K562 (cell line): ENCODE results near the gene CHRNA9. TPM values are rescaled to one million over a fixed set of nuclear protein-coding genes. Genes with fewer than 3 reads are reported as not detected.

Experiments used
- ATAC-seq: fragments of 200-7000 bp; cut with Tn5 transposase; 3 replicates; pipeline ENCODE4 v1.9.1; 2020; ENCODE audit warnings: moderate library complexity
- BruUV-seq: library from RNA; stranded (reverse); fragments of 400-500 nt; replicated peaks from 2 replicates; lab custom pipeline; 2021; lab: Mats Ljungman, UMichigan
- CTCF ChIA-PET: fragments of 300-600 bp; formaldehyde crosslinking; extraction: SDS; loops from one replicate; lab custom pipeline; 2021; ENCODE audit warnings: low intra/inter-chr PET ratio; lab: Yijun Ruan, JAX
- POLR2A ChIA-PET: fragments of 300-600, 350-650 bp; sonication (Branson Sonifier 250); formaldehyde crosslinking; extraction: SDS; loops from one replicate; lab custom pipeline; 2021; ENCODE audit warnings: antibody characterized with exemption, inconsistent platforms; lab: Yijun Ruan, JAX
- DNase-seq, 4 experiments: peaks; one replicate each; pipeline versions ENCODE4 v3.0.0 to v3.0.0-alpha.2; 2011 to 2018; ENCODE audit warnings: low spot score in 3 of 4, mixed read lengths in 3 of 4; ENCODE audit errors: extremely low read depth in 1 of 4
- FAIRE-seq: peaks from 2 replicates; lab custom pipeline; 2011; peaks lifted over from hg19 to GRCh38; lab: Jason Lieb, UNC
- H2AFZ ChIP-seq: 2 replicates; pipeline ENCODE4 v1.6.0; 2011; ENCODE audit warnings: low read depth, low read length, control low read depth, inconsistent platforms
- H3K27ac ChIP-seq: fragments of 200-600 bp; 3 replicates; pipeline ENCODE4 v1.8.0; 2011; ENCODE audit warnings: low read depth, mild to moderate bottlenecking, control low read depth, inconsistent platforms, low read length, moderate library complexity, mixed read lengths; ENCODE audit errors: extremely low read depth
- H3K27me3 ChIP-seq, 2 experiments: fragments of 300-600 bp in 1 of 2; 2 replicates in 1 of 2; 3 replicates in 1 of 2; pipeline versions ENCODE4 v1.6.0 to v1.8.0; 2011; ENCODE audit warnings: inconsistent platforms in 2 of 2, low read length in 2 of 2, mild to moderate bottlenecking in 1 of 2, mixed read lengths in 1 of 2, moderate library complexity in 1 of 2; ENCODE audit not compliant: control insufficient read depth in 2 of 2, insufficient read depth in 2 of 2
- H3K36me3 ChIP-seq: fragments of 300-600 bp; 3 replicates; pipeline ENCODE4 v1.8.0; 2011; ENCODE audit warnings: mild to moderate bottlenecking, low read length, inconsistent platforms; ENCODE audit not compliant: control insufficient read depth, insufficient read depth
- H3K4me1 ChIP-seq, 2 experiments: fragments of 200-600 bp in 1 of 2; replicated peaks in 1 of 2; 2 replicates in 1 of 2; 3 replicates in 1 of 2; pipeline versions ENCODE4 v1.5.1 to v1.8.0; 2011; ENCODE audit warnings: inconsistent platforms in 2 of 2, low read length in 2 of 2, mild to moderate bottlenecking in 1 of 2, mixed read lengths in 1 of 2, moderate library complexity in 1 of 2; ENCODE audit not compliant: control insufficient read depth in 2 of 2, insufficient read depth in 2 of 2
- H3K4me2 ChIP-seq: 2 replicates; pipeline ENCODE4 v1.6.1; 2011; ENCODE audit warnings: low read length, control low read depth, inconsistent platforms, mixed read lengths; ENCODE audit not compliant: insufficient read depth
- H3K4me3 ChIP-seq: fragments of 200-600 bp; sonication (generic), shearing (Covaris generic); 2 replicates; pipeline ENCODE4 v1.5.1; 2016; ENCODE audit warnings: control low read depth, inconsistent platforms
- H3K79me2 ChIP-seq: fragments of 200-600 bp; 3 replicates; pipeline ENCODE4 v1.8.0; 2011; ENCODE audit warnings: low read length, inconsistent platforms; ENCODE audit not compliant: control insufficient read depth, insufficient read depth
- H3K9ac ChIP-seq, 2 experiments: 2 replicates each; pipeline versions ENCODE4 v1.6.0 to v1.6.1; 2011; ENCODE audit warnings: low read depth in 2 of 2, low read length in 2 of 2, control low read depth in 1 of 2, inconsistent platforms in 1 of 2, mild to moderate bottlenecking in 1 of 2, mixed read lengths in 1 of 2; ENCODE audit not compliant: insufficient read depth in 1 of 2
- H3K9me1 ChIP-seq: one replicate; pipeline ENCODE4 v1.6.0; 2011; ENCODE audit warnings: inconsistent platforms, mild to moderate bottlenecking, low read length, moderate library complexity; ENCODE audit not compliant: control insufficient read depth, insufficient read depth
- H3K9me3 ChIP-seq: replicated peaks from 2 replicates; pipeline ENCODE4 v1.5.1; 2011; ENCODE audit warnings: low read depth, low read length, inconsistent platforms; ENCODE audit not compliant: control insufficient read depth, insufficient read depth
- H4K20me1 ChIP-seq: replicated peaks from 2 replicates; pipeline ENCODE4 v1.6.1; 2011; ENCODE audit warnings: low read length, inconsistent platforms, mixed read lengths; ENCODE audit not compliant: control insufficient read depth, insufficient read depth
- CHD2 ChIP-seq: IDR thresholded peaks from 2 replicates; pipeline ENCODE4 v1.6.1; 2011; ENCODE audit warnings: low read depth, low read length
- E2F5 ChIP-seq: sonication (generic); formaldehyde crosslinking; IDR thresholded peaks from 2 replicates; pipeline ENCODE4 v1.8.0; 2022; ENCODE audit warnings: mild to moderate bottlenecking, missing genetic modification reagents
- ETV6 ChIP-seq, 3 experiments: fragments of 150-350 bp in 1 of 3; sonication (generic) in 1 of 3; formaldehyde crosslinking in 1 of 3; IDR thresholded peaks; 2 replicates each; pipeline versions ENCODE4 v1.6.1 to v1.8.0; 2014 to 2022; ENCODE audit warnings: borderline replicate concordance in 2 of 3, low read depth in 2 of 3, antibody characterized with exemption in 1 of 3, low read length in 1 of 3, mild to moderate bottlenecking in 1 of 3, missing genetic modification reagents in 1 of 3
- GABPB2 ChIP-seq: fragments of 250-450 bp; sonication (Bioruptor Pico); conservative IDR thresholded peaks from 2 replicates; pipeline ENCODE4 v1.5.1; 2021; ENCODE audit warnings: mild to moderate bottlenecking
- HOMEZ ChIP-seq: fragments of 250-450 bp; sonication (Bioruptor Pico); IDR thresholded peaks from 2 replicates; pipeline ENCODE4 v1.4.0; 2020; ENCODE audit warnings: mild to moderate bottlenecking, moderate library complexity
- NFYB ChIP-seq: IDR thresholded peaks from 2 replicates; pipeline ENCODE4 v1.6.1; 2011; ENCODE audit warnings: mild to moderate bottlenecking, moderate library complexity; ENCODE audit not compliant: insufficient read length; ENCODE audit errors: extremely low read depth
- PREB ChIP-seq: sonication (generic); formaldehyde crosslinking; IDR thresholded peaks from 2 replicates; pipeline ENCODE4 v1.8.1; 2023; ENCODE audit warnings: mild to moderate bottlenecking, missing genetic modification reagents
- RBM39 ChIP-seq: fragments of 200-400 bp; formaldehyde crosslinking; optimal IDR thresholded peaks from 2 replicates; pipeline ENCODE3; 2018; ENCODE audit warnings: low read depth, low read length
- TAF9B ChIP-seq: fragments of 450-650 bp; IDR thresholded peaks from 2 replicates; pipeline ENCODE4 v1.6.1; 2018; ENCODE audit warnings: mild to moderate bottlenecking; ENCODE audit not compliant: partially characterized antibody
- ZBTB11 ChIP-seq, 3 experiments: fragments of 200-800 bp in 1 of 3; fragments of 250-450 bp in 1 of 3; fragments of 450-650 bp in 1 of 3; sonication (Bioruptor Pico) in 1 of 3; sonication (Bioruptor generic) in 1 of 3; formaldehyde crosslinking in 1 of 3; IDR thresholded peaks; 2 replicates each; pipeline versions ENCODE4 v1.6.1 to v1.8.0; 2016 to 2022; ENCODE audit warnings: mild to moderate bottlenecking in 2 of 3, missing genetic modification characterization in 2 of 3, missing compliant biosample characterization in 1 of 3, moderate library complexity in 1 of 3
- ZNF384 ChIP-seq: IDR thresholded peaks from 2 replicates; pipeline ENCODE4 v1.6.1; 2012; ENCODE audit warnings: low read depth, low read length, improper control_type of control experiment
- WGBS: fragments of 100-300 bp; shearing (Covaris generic); methylation state at CpG from one replicate; pipeline ENCODE4 v1.1.6; 2016; ENCODE audit warnings: low coverage, mixed read lengths; ENCODE audit not compliant: insufficient coverage; ENCODE audit errors: missing lambda C conversion rate; 5-methylcytosine and 5-hydroxymethylcytosine counted together
- in situ Hi-C: fragments of 300-500 bp; cut with MboI; formaldehyde crosslinking; loops from 4 replicates; pipeline ENCODE4 v1.15.0; 2018; ENCODE audit warnings: inconsistent platforms, mixed read lengths
- intact Hi-C: fragments of 100-400 bp; cut with micrococcal nuclease; formaldehyde crosslinking; loops from 2 replicates; pipeline ENCODE4 v1.14.2; 2022
- polyA plus RNA-seq, 8 experiments: library from polyadenylated mRNA; depleted of rRNA in 4 of 8; stranded (reverse) in 5 of 8; unstranded in 3 of 8; fragments of >200 nt; fragmentation: Nextera tagmentation in 2 of 8; fragmentation: Illumina TruSeq in 1 of 8; extraction: Ambion mirVana in 2 of 8; extraction: Trizol in 1 of 8; gene quantifications; 2 replicates each; pipeline versions ENCODE4 v1.2.1 to v1.2.3, GENCODE V29; 2011 to 2014; ENCODE audit warnings: inconsistent platforms in 1 of 8, missing spikeins in 1 of 8
- total RNA-seq, 7 experiments: library from RNA; depleted of rRNA in 6 of 7; stranded (reverse); fragments of >200 nt in 6 of 7; fragmentation: Illumina TruSeq in 2 of 7; extraction: Trizol in 2 of 7; gene quantifications; 2 replicates each; pipeline versions ENCODE4 v1.2.1 to v1.2.3, GENCODE V29; 2011 to 2021; ENCODE audit warnings: low replicate concordance in 1 of 7

CHRNA9 gene
- total and polyA plus RNA-seq, 9 of the 15 experiments (the other 6 are each of a cell fraction or from before 2014, with no cell fraction given), result not detected

GRCh38 chr4:40388239-40388638 is 53.1 kb downstream of the CHRNA9 start:
- intact Hi-C loops, result no loop called here
- Histone ChIP-seq H3K9me3 (no peaks in the 10 kb centered on the region), H2AFZ (no peak overlapping the region), H3K9ac (no peak overlapping the region), H4K20me1 (no peaks in the 10 kb centered on the region), H3K79me2 (no peaks in the 10 kb centered on the region), H3K36me3 (no peaks in the 10 kb centered on the region), H3K27ac (no peak overlapping the region), H3K4me3 (no peak overlapping the region), H3K27me3 (peaks cover 26 to 38% of the 10 kb centered on the region in 2 experiments; a peak in 4 of 5 replicates), H3K4me2 (no peak overlapping the region), H3K4me1 (no peaks in the 10 kb centered on the region), H3K9me1 (no peaks in the 10 kb centered on the region)
- ATAC-seq, result peak; percentile 73
- 0% methylated on average over 6 of the region's 6 CpGs for WGBS
- ChIA-PET POLR2A (interaction anchor here (0.6 kb wide), 1 partner anchor 15 kb away, joined by 3 read pairs; no protein-coding TSS in a partner anchor), CTCF (no interaction called here)
- BruUV-seq, result no TSS peak
- no peak for TF ChIP-seq ZBTB11 (CRISPR knock-in tag; IDR thresholded peaks at IDR 0.05)
- TF ChIP-seq CHD2, result no peak
- no peak for TF ChIP-seq E2F5
- TF ChIP-seq NFYB, result no peak
- no peak for TF ChIP-seq GABPB2
- no peak for TF ChIP-seq ZNF384
- TF ChIP-seq TAF9B, result no peak
- TF ChIP-seq ETV6 (IDR thresholded peaks at IDR 0.05; ENCODE audit: borderline replicate concordance in 1 of 2, low read depth in 2 of 2, low read length in 1 of 2), result no peak
- no peak for TF ChIP-seq ETV6 (CRISPR knock-in tag; IDR thresholded peaks at IDR 0.05; ENCODE audit: borderline replicate concordance)
- no peak for TF ChIP-seq RBM39
- TF ChIP-seq HOMEZ (CRISPR knock-in tag), result no peak
- no peak for TF ChIP-seq PREB (CRISPR knock-in tag)
- peak in 1 of 4 experiments; percentile 19 for DNase-seq
- no peak for FAIRE-seq
- in situ Hi-C loops, result no loop called here
